WTC11 (cell line): ENCODE data around the gene WNT1. TPM values are rescaled to one million over a fixed set of nuclear protein-coding genes. Genes with fewer than 3 reads are reported as not detected.

Experiments used
- ATAC-seq: fragments of 200-7000 bp; cut with Tn5 transposase; 2 replicates; pipeline ENCODE4 v1.10.0; 2021; ENCODE audit warnings: mild to moderate bottlenecking, moderate library complexity
- CTCF ChIA-PET: fragments of 300-600 bp; sonication (Branson Sonifier 250); formaldehyde crosslinking; loops from one replicate; lab custom pipeline; 2021; ENCODE audit warnings: antibody characterized with exemption; lab: Charles Lee
- POLR2A ChIA-PET: fragments of 350-600 bp; sonication (Branson Sonifier 250); formaldehyde crosslinking; loops from one replicate; lab custom pipeline; 2021; ENCODE audit warnings: antibody characterized with exemption; lab: Charles Lee
- DNase-seq: peaks from one replicate; pipeline ENCODE4 v3.0.0; 2021; ENCODE audit warnings: low spot score
- H3K27ac Mint-ChIP-seq: 2 replicates; pipeline ENCODE4 v1.8.0; 2021; ENCODE audit warnings: mixed read lengths
- H3K27me3 Mint-ChIP-seq: 2 replicates; pipeline ENCODE4 v1.8.0; 2021; ENCODE audit warnings: low read depth, mild to moderate bottlenecking, moderate library complexity, mixed read lengths
- H3K36me3 Mint-ChIP-seq: 2 replicates; pipeline ENCODE4 v1.8.0; 2021; ENCODE audit warnings: mixed read lengths
- H3K4me1 Mint-ChIP-seq: 2 replicates; pipeline ENCODE4 v1.8.0; 2022; ENCODE audit warnings: mixed read lengths
- H3K4me3 Mint-ChIP-seq: 2 replicates; pipeline ENCODE4 v1.8.0; 2021; ENCODE audit warnings: mild to moderate bottlenecking, moderate library complexity, mixed read lengths
- H3K9me3 Mint-ChIP-seq: 2 replicates; pipeline ENCODE4 v1.8.0; 2021; ENCODE audit warnings: mixed read lengths
- CREM ChIP-seq: sonication (generic); formaldehyde crosslinking; IDR thresholded peaks from 2 replicates; pipeline ENCODE4 v1.8.1; 2022; ENCODE audit warnings: mild to moderate bottlenecking, missing genetic modification reagents, moderate library complexity
- GTF2I ChIP-seq: fragments of 250-450 bp; sonication (Bioruptor Pico); conservative IDR thresholded peaks from 2 replicates; pipeline ENCODE4 v1.4.0; 2021; ENCODE audit warnings: mild to moderate bottlenecking
- JAZF1 ChIP-seq: fragments of 250-450 bp; sonication (Bioruptor Pico); IDR thresholded peaks from 2 replicates; pipeline ENCODE4 v1.9.0; 2021; ENCODE audit warnings: moderate library complexity, mild to moderate bottlenecking, inconsistent platforms
- NFE2L1 ChIP-seq: sonication (generic); formaldehyde crosslinking; IDR thresholded peaks from 2 replicates; pipeline ENCODE4 v1.8.1; 2023; ENCODE audit warnings: missing genetic modification reagents
- NR2C2 ChIP-seq: sonication (generic); formaldehyde crosslinking; IDR thresholded peaks from 2 replicates; pipeline ENCODE4 v1.8.0; 2022; ENCODE audit warnings: mild to moderate bottlenecking, missing genetic modification reagents
- NR3C1 ChIP-seq: sonication (generic); formaldehyde crosslinking; conservative IDR thresholded peaks from 2 replicates; pipeline ENCODE4 v1.8.1; 2023; ENCODE audit warnings: low read depth, mild to moderate bottlenecking, missing genetic modification reagents
- RELA ChIP-seq: sonication (generic); formaldehyde crosslinking; IDR thresholded peaks from 2 replicates; pipeline ENCODE4 v1.8.1; 2022; ENCODE audit warnings: missing genetic modification reagents, mild to moderate bottlenecking, borderline replicate concordance
- SMAD3 ChIP-seq: sonication (generic); formaldehyde crosslinking; IDR thresholded peaks from 2 replicates; pipeline ENCODE4 v1.8.0; 2022; ENCODE audit warnings: missing genetic modification reagents, mild to moderate bottlenecking, borderline replicate concordance
- ZNF121 ChIP-seq: sonication (generic); formaldehyde crosslinking; IDR thresholded peaks from 2 replicates; pipeline ENCODE4 v1.8.0; 2023; ENCODE audit warnings: missing genetic modification reagents
- ZNF423 ChIP-seq: fragments of 250-450 bp; sonication (Bioruptor Pico); IDR thresholded peaks from 2 replicates; pipeline ENCODE4 v2.1.2; 2022; ENCODE audit warnings: mild to moderate bottlenecking, moderate library complexity
- total RNA-seq: library from RNA; stranded (reverse); gene quantifications from 3 replicates; pipeline ENCODE4 v1.2.3, GENCODE V29; 2021
- TF ChIP-seq, protein P1 (sequence below): sonication (generic); formaldehyde crosslinking; IDR thresholded peaks from 2 replicates; pipeline ENCODE4 v1.8.1; 2023; ENCODE audit warnings: mild to moderate bottlenecking, missing genetic modification reagents
- TF ChIP-seq, protein P2 (sequence below): sonication (generic); formaldehyde crosslinking; conservative IDR thresholded peaks from 2 replicates; pipeline ENCODE4 v1.8.1; 2022; ENCODE audit warnings: mild to moderate bottlenecking, missing genetic modification reagents
- TF ChIP-seq, protein P3 (sequence below): sonication (generic); formaldehyde crosslinking; IDR thresholded peaks from 2 replicates; pipeline ENCODE4 v1.8.1; 2022; ENCODE audit warnings: missing genetic modification reagents, borderline replicate concordance
- TF ChIP-seq, protein P4 (sequence below): sonication (generic); formaldehyde crosslinking; IDR thresholded peaks from 2 replicates; pipeline ENCODE4 v1.8.1; 2022; ENCODE audit warnings: low read depth, mild to moderate bottlenecking, moderate library complexity, missing genetic modification reagents, borderline replicate concordance
- TF ChIP-seq, protein P5 (sequence below): sonication (generic); formaldehyde crosslinking; IDR thresholded peaks from 2 replicates; pipeline ENCODE4 v1.8.1; 2023; ENCODE audit warnings: mild to moderate bottlenecking, missing genetic modification reagents
- TF ChIP-seq, protein P6 (sequence below): fragments of 250-450 bp; sonication (Bioruptor Pico); IDR thresholded peaks from 2 replicates; pipeline ENCODE4 v1.9.0; 2021; ENCODE audit warnings: mild to moderate bottlenecking, borderline replicate concordance
- TF ChIP-seq, protein P7 (sequence below): fragments of 250-450 bp; sonication (Bioruptor Pico); IDR thresholded peaks from 2 replicates; pipeline ENCODE4 v1.9.0; 2021; ENCODE audit warnings: mild to moderate bottlenecking

WNT1 gene
- total RNA-seq, 1 experiment from 2014 or later, result not detected

DNA sequence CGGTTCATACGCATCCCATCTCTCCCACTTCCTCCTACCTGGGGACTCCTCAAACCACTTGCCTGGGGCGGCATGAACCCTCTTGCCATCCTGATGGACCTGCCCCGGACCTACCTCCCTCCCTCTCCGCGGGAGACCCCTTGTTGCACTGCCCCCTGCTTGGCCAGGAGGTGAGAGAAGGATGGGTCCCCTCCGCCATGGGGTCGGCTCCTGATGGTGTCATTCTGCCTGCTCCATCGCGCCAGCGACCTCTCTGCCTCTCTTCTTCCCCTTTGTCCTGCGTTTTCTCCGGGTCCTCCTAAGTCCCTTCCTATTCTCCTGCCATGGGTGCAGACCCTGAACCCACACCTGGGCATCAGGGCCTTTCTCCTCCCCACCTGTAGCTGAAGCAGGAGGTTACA is 3.6 kb downstream of the WNT1 start:
- peak overlapping the region; percentile 68 for H3K4me3 Mint-ChIP-seq
- 0 out of 2 replicates have a peak, but pooled peaks have one; percentile 10 for TF ChIP-seq ZNF423
- TF ChIP-seq, protein P1, sequence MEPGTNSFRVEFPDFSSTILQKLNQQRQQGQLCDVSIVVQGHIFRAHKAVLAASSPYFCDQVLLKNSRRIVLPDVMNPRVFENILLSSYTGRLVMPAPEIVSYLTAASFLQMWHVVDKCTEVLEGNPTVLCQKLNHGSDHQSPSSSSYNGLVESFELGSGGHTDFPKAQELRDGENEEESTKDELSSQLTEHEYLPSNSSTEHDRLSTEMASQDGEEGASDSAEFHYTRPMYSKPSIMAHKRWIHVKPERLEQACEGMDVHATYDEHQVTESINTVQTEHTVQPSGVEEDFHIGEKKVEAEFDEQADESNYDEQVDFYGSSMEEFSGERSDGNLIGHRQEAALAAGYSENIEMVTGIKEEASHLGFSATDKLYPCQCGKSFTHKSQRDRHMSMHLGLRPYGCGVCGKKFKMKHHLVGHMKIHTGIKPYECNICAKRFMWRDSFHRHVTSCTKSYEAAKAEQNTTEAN (CRISPR knock-in tag), result no peak
- TF ChIP-seq, all 79 proteins: peak for 1
- Mint-ChIP-seq H3K9me3 (no peaks in the 10 kb centered on the region), H3K4me1 (peaks cover 33% of the 10 kb centered on the region), H3K36me3 (no peaks in the 10 kb centered on the region), H3K27ac (no peak overlapping the region), H3K27me3 (peaks cover 98% of the 10 kb centered on the region)
- ChIA-PET CTCF (interaction anchor here (0.5 to 10.3 kb wide), 12 partner anchors 12 to 233 kb away, joined by 3 to 237 read pairs (median 8); partner anchors contain the start of genes ARF3, DDN, PRKAG1 and WNT10B), POLR2A (interaction anchor here (1.2 kb wide), 1 partner anchor 17 kb away, joined by 3 read pairs; the partner anchor contains the start of gene DDN)
- DNase-seq (no peak), ATAC-seq (no peak)

DNA sequence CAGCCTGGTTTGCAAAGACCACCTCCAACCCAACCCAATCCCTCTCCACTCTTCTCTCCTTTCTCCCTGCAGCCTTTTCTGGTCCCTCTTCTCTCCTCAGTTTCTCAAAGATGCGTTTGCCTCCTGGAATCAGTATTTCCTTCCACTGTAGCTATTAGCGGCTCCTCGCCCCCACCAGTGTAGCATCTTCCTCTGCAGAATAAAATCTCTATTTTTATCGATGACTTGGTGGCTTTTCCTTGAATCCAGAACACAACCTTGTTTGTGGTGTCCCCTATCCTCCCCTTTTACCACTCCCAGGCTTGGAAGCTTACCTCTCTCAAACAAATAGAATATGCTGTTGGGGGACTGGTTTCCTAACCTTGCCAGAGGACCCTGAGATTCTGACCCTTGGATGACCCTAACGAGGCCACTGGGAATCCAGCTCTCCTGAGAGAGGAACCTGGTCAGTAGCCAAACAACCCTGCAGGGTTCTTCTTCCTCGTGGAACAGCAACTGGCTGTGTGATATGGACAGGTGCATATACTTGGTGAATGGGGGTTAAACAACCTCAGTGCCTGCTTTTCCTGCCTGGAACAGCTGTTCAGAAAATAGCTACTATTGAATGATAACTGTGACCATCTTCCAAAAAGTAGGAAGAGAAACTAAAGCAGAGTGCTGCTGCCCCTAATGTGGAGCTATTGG is 4.4 kb downstream of the WNT1 start:
- no peak overlapping the region for H3K27ac Mint-ChIP-seq
- no peak for DNase-seq
- H3K4me3 Mint-ChIP-seq, result peak overlapping the region; percentile 68

More for the DNA sequence above, 4.4 kb downstream of the WNT1 start:
- H3K4me1 Mint-ChIP-seq, result peaks cover 31% of the 10 kb centered on the region
- H3K9me3 Mint-ChIP-seq, result no peaks in the 10 kb centered on the region
- CTCF ChIA-PET, result interaction anchor here (0.5 to 10.3 kb wide), 5 partner anchors 13 to 233 kb away, joined by 3 to 237 read pairs (median 10); partner anchors contain the start of genes ARF3, DDN and WNT10B
- no peaks in the 10 kb centered on the region for H3K36me3 Mint-ChIP-seq
- ATAC-seq, result no peak
- H3K27me3 Mint-ChIP-seq, result peaks cover 98% of the 10 kb centered on the region
- TF ChIP-seq, protein P2, sequence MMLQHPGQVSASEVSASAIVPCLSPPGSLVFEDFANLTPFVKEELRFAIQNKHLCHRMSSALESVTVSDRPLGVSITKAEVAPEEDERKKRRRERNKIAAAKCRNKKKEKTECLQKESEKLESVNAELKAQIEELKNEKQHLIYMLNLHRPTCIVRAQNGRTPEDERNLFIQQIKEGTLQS (CRISPR knock-in tag), result no peak
- no peak for TF ChIP-seq JAZF1
- TF ChIP-seq, protein P3, sequence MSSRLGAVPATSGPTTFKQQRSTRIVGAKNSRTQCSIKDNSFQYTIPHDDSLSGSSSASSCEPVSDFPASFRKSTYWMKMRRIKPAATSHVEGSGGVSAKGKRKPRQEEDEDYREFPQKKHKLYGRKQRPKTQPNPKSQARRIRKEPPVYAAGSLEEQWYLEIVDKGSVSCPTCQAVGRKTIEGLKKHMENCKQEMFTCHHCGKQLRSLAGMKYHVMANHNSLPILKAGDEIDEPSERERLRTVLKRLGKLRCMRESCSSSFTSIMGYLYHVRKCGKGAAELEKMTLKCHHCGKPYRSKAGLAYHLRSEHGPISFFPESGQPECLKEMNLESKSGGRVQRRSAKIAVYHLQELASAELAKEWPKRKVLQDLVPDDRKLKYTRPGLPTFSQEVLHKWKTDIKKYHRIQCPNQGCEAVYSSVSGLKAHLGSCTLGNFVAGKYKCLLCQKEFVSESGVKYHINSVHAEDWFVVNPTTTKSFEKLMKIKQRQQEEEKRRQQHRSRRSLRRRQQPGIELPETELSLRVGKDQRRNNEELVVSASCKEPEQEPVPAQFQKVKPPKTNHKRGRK, result no peak
- TF ChIP-seq, protein P4, sequence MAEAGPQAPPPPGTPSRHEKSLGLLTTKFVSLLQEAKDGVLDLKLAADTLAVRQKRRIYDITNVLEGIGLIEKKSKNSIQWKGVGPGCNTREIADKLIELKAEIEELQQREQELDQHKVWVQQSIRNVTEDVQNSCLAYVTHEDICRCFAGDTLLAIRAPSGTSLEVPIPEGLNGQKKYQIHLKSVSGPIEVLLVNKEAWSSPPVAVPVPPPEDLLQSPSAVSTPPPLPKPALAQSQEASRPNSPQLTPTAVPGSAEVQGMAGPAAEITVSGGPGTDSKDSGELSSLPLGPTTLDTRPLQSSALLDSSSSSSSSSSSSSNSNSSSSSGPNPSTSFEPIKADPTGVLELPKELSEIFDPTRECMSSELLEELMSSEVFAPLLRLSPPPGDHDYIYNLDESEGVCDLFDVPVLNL, result no peak
- TF ChIP-seq NR2C2, result no peak
- no peak for TF ChIP-seq GTF2I (CRISPR knock-in tag)
- no peak for TF ChIP-seq NFE2L1 (CRISPR knock-in tag)
- TF ChIP-seq, protein P5, sequence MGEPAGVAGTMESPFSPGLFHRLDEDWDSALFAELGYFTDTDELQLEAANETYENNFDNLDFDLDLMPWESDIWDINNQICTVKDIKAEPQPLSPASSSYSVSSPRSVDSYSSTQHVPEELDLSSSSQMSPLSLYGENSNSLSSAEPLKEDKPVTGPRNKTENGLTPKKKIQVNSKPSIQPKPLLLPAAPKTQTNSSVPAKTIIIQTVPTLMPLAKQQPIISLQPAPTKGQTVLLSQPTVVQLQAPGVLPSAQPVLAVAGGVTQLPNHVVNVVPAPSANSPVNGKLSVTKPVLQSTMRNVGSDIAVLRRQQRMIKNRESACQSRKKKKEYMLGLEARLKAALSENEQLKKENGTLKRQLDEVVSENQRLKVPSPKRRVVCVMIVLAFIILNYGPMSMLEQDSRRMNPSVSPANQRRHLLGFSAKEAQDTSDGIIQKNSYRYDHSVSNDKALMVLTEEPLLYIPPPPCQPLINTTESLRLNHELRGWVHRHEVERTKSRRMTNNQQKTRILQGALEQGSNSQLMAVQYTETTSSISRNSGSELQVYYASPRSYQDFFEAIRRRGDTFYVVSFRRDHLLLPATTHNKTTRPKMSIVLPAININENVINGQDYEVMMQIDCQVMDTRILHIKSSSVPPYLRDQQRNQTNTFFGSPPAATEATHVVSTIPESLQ, result no peak
- TF ChIP-seq NR3C1 (CRISPR knock-in tag), result no peak
- TF ChIP-seq, protein P6, sequence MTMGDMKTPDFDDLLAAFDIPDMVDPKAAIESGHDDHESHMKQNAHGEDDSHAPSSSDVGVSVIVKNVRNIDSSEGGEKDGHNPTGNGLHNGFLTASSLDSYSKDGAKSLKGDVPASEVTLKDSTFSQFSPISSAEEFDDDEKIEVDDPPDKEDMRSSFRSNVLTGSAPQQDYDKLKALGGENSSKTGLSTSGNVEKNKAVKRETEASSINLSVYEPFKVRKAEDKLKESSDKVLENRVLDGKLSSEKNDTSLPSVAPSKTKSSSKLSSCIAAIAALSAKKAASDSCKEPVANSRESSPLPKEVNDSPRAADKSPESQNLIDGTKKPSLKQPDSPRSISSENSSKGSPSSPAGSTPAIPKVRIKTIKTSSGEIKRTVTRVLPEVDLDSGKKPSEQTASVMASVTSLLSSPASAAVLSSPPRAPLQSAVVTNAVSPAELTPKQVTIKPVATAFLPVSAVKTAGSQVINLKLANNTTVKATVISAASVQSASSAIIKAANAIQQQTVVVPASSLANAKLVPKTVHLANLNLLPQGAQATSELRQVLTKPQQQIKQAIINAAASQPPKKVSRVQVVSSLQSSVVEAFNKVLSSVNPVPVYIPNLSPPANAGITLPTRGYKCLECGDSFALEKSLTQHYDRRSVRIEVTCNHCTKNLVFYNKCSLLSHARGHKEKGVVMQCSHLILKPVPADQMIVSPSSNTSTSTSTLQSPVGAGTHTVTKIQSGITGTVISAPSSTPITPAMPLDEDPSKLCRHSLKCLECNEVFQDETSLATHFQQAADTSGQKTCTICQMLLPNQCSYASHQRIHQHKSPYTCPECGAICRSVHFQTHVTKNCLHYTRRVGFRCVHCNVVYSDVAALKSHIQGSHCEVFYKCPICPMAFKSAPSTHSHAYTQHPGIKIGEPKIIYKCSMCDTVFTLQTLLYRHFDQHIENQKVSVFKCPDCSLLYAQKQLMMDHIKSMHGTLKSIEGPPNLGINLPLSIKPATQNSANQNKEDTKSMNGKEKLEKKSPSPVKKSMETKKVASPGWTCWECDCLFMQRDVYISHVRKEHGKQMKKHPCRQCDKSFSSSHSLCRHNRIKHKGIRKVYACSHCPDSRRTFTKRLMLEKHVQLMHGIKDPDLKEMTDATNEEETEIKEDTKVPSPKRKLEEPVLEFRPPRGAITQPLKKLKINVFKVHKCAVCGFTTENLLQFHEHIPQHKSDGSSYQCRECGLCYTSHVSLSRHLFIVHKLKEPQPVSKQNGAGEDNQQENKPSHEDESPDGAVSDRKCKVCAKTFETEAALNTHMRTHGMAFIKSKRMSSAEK (CRISPR knock-in tag), result no peak
- TF ChIP-seq CREM (CRISPR knock-in tag), result no peak
- no peak for TF ChIP-seq SMAD3 (CRISPR knock-in tag)
- TF ChIP-seq, protein P7, sequence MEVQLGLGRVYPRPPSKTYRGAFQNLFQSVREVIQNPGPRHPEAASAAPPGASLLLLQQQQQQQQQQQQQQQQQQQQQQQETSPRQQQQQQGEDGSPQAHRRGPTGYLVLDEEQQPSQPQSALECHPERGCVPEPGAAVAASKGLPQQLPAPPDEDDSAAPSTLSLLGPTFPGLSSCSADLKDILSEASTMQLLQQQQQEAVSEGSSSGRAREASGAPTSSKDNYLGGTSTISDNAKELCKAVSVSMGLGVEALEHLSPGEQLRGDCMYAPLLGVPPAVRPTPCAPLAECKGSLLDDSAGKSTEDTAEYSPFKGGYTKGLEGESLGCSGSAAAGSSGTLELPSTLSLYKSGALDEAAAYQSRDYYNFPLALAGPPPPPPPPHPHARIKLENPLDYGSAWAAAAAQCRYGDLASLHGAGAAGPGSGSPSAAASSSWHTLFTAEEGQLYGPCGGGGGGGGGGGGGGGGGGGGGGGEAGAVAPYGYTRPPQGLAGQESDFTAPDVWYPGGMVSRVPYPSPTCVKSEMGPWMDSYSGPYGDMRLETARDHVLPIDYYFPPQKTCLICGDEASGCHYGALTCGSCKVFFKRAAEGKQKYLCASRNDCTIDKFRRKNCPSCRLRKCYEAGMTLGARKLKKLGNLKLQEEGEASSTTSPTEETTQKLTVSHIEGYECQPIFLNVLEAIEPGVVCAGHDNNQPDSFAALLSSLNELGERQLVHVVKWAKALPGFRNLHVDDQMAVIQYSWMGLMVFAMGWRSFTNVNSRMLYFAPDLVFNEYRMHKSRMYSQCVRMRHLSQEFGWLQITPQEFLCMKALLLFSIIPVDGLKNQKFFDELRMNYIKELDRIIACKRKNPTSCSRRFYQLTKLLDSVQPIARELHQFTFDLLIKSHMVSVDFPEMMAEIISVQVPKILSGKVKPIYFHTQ (CRISPR knock-in tag), result no peak
- TF ChIP-seq ZNF121, result no peak
- no peak for TF ChIP-seq RELA (CRISPR knock-in tag)
- POLR2A ChIA-PET, result no interaction called here
